Esophagus squamous epithelium (tissue), 5 donors: ENCODE measurements around the gene SNRPD2. TPM values are rescaled to one million over a fixed set of nuclear protein-coding genes. Genes with fewer than 3 reads are reported as not detected.

ENCODE experiments used
- DNase-seq: peaks from one replicate; lab custom pipeline; 2025; lab: John Stamatoyannopoulos, UW
- H3K27ac ChIP-seq, 4 donors: fragments of 200-600 bp; sonication (generic); one replicate each; pipeline ENCODE4 v1.5.1; 2016 to 2019; ENCODE audit warnings: mild to moderate bottlenecking in 1 of 4
- H3K27me3 ChIP-seq, 4 donors: fragments of 200-600 bp; sonication (generic); 1 replicate in 3 of 4; 2 replicates in 1 of 4; pipeline versions ENCODE4 v1.5.1 to v1.6.0; 2017 to 2021; ENCODE audit warnings: antibody characterized with exemption in 1 of 4
- H3K36me3 ChIP-seq, 3 donors: fragments of 200-600 bp; sonication (generic); one replicate each; pipeline ENCODE4 v1.5.1; 2016 to 2019
- H3K4me1 ChIP-seq, 3 donors: fragments of 200-600 bp; sonication (generic); one replicate each; pipeline ENCODE4 v1.5.1; 2017 to 2019
- H3K4me3 ChIP-seq, 4 donors: fragments of 200-600 bp; sonication (generic); 1 replicate in 3 of 4; 2 replicates in 1 of 4; pipeline ENCODE4 v1.5.1; 2016 to 2019; ENCODE audit warnings: mild to moderate bottlenecking in 2 of 4, moderate library complexity in 1 of 4
- H3K9me3 ChIP-seq, 3 donors: fragments of 200-600 bp; sonication (generic); one replicate each; pipeline ENCODE4 v1.5.1; 2016 to 2019
- CTCF ChIP-seq, 6 experiments: fragments of 450-650 bp in 4 of 6; fragments of 200-600 bp in 2 of 6; sonication (generic) in 2 of 6; IDR thresholded peaks; one replicate each; pipeline ENCODE4 v1.5.1; 2016 to 2019; ENCODE audit warnings: antibody characterized with exemption in 6 of 6, mild to moderate bottlenecking in 4 of 6, moderate library complexity in 4 of 6
- POLR2A ChIP-seq, 4 donors: fragments of 450-650 bp; IDR thresholded peaks; one replicate each; pipeline ENCODE4 v1.6.1; 2017; ENCODE audit warnings: antibody characterized with exemption in 4 of 4, mild to moderate bottlenecking in 4 of 4, moderate library complexity in 3 of 4
- WGBS, 2 donors: methylation state at CpG; one replicate each; pipeline ENCODE4 v1.1.5; 2018; 5-methylcytosine and 5-hydroxymethylcytosine counted together
- intact Hi-C: fragments of 100-400 bp; cut with DNase I; formaldehyde crosslinking; loops from one replicate; pipeline ENCODE4 v1.15.0; 2022
- small RNA-seq, 4 donors: library from RNA; depleted of rRNA; stranded (forward); fragments of <200 nt; gene quantifications; one replicate each; pipeline ENCODE3, GENCODE V24; 2016
- total RNA-seq, 4 donors: library from RNA; depleted of rRNA; stranded (reverse); fragments of >200 nt; gene quantifications; one replicate each; pipeline ENCODE4 v1.1.0, GENCODE V29; 2016
- donor health status: DM: yes; HTN: yes; CAD: no.

The SNRPD2 gene
- total RNA-seq, 4 donors from 2014 or later = 131 to 240 (median 186) TPM

- Histone ChIP-seq H3K4me3 (peak overlapping the region; percentile 16 to 63 (median 36)), H3K9me3 (no peaks in the 10 kb centered on the region), H3K4me1 (peaks cover 36 to 84% (median 52%) of the 10 kb centered on the region in 3 donors), H3K27me3 (peaks cover 0 to 32% (median 6%) of the 10 kb centered on the region in 4 donors), H3K27ac (peak overlapping the region; percentile 86 to 92 (median 90)), H3K36me3 (no peaks in the 10 kb centered on the region)
- DNase-seq = peak; percentile 27
- TF ChIP-seq CTCF (IDR thresholded peaks at IDR 0.05) = peak in 1 of 6 experiments; percentile 6
- no peak for TF ChIP-seq POLR2A (IDR thresholded peaks at IDR 0.05)
- intact Hi-C loops = loop anchor here (5.0 to 10.0 kb wide), 2 partner anchors 44 to 117 kb away; no protein-coding TSS in a partner anchor
- 1 to 12% methylated on average over 15 to 16 of the region's 40 CpGs for WGBS, 2 donors
These were observed 50.3 kb downstream of the SNRPD2 start for GRCh38 chr19:45641274-45642105.

- H3K27me3 ChIP-seq = peaks cover 0 to 27% (median 6%) of the 10 kb centered on the region in 4 donors
- WGBS, 2 donors = 57 to 58% methylated on average over 17 of the region's 17 CpGs
- H3K4me1 ChIP-seq = peaks cover 32 to 81% (median 48%) of the 10 kb centered on the region in 3 donors
- intact Hi-C loops = loop anchor here (5.0 to 10.0 kb wide), 2 partner anchors 44 to 116 kb away; no protein-coding TSS in a partner anchor
- DNase-seq = no peak
- H3K27ac ChIP-seq = peak overlapping the region; percentile 86 to 92 (median 90)
- no peaks in the 10 kb centered on the region for H3K9me3 ChIP-seq
- H3K36me3 ChIP-seq = no peaks in the 10 kb centered on the region
- TF ChIP-seq POLR2A (IDR thresholded peaks at IDR 0.05) = no peak
- no peak for TF ChIP-seq CTCF (IDR thresholded peaks at IDR 0.05)
- H3K4me3 ChIP-seq = peak overlapping the region in 1 of 4 donors; percentile 63
These were observed 50.9 kb downstream of the SNRPD2 start for GRCh38 chr19:45640849-45641273.

- H3K4me1 ChIP-seq = peaks cover 28 to 75% (median 42%) of the 10 kb centered on the region in 3 donors
- WGBS, 2 donors = 4 to 5% methylated on average over 8 to 23 of the region's 52 CpGs
These were observed 52.6 kb downstream of the SNRPD2 start, which contains the start of gene EML2 for GRCh38 chr19:45638930-45639729. Gene EML2, minus strand, starts transcription at chr19:45639397. Its CDS starts 21 bp downstream, at chr19:45639376.

GRCh38 chr19:45637890-45638667 is 53.7 kb downstream of the SNRPD2 start:
- no peak for DNase-seq
- 54 to 59% methylated on average over 12 to 19 of the region's 19 CpGs for WGBS, 2 donors
- peaks cover 23 to 67% (median 35%) of the 10 kb centered on the region in 3 donors for H3K4me1 ChIP-seq
- peak overlapping the region; percentile 62 to 91 (median 88) for H3K27ac ChIP-seq
- no peaks in the 10 kb centered on the region for H3K36me3 ChIP-seq
- TF ChIP-seq CTCF (IDR thresholded peaks at IDR 0.05) = no peak
- TF ChIP-seq POLR2A (IDR thresholded peaks at IDR 0.05) = peak in 1 of 4 donors; percentile 39
- no peaks in the 10 kb centered on the region for H3K9me3 ChIP-seq
- H3K4me3 ChIP-seq = peak overlapping the region; percentile 61 to 78 (median 74)
- intact Hi-C loops = no loop called here
- H3K27me3 ChIP-seq = no peaks in the 10 kb centered on the region

More at GRCh38 chr19:45638930-45639729, 52.6 kb downstream of the SNRPD2 start, which contains the start of gene EML2:
- DNase-seq = no peak
- Histone ChIP-seq H3K4me3 (peak within 1 kb of the TSS; percentile 61 to 78 (median 74)), H3K36me3 (no peaks in the 10 kb centered on the region), H3K27ac (peak within 1 kb of the TSS; percentile 62 to 91 (median 88)), H3K9me3 (no peaks in the 10 kb centered on the region), H3K27me3 (peaks cover 0 to 10% (median 0%) of the 10 kb centered on the region in 4 donors)
- intact Hi-C loops = no loop called here
- TF ChIP-seq POLR2A (IDR thresholded peaks at IDR 0.05) (peak in 1 of 4 donors; percentile 64), CTCF (IDR thresholded peaks at IDR 0.05) (peak in 2 of 6 experiments; percentile 2 to 7)

Small RNA genes within 50 kb of the gene (small RNA-seq; reads per million reads assigned to genes)
- gene MIR642A (0 to 1.3 (median 0.86) reads per million in 4 donors), gene RN7SL836P (0 to 0.45 (median 0.07) reads per million in 4 donors)

Other genes with a start within 250 kb of the SNRPD2 start
- gene FOSB, start 224.0 kb downstream of the SNRPD2 start, total RNA-seq = 1 to 10 TPM; 1.7 to 4.6 (median 2.5) TPM
- gene RTN2, start 194.9 kb downstream of the SNRPD2 start, total RNA-seq = 1 to 10 TPM; 1.9 to 7.2 (median 4.2) TPM
- gene PPM1N, start 193.5 kb downstream of the SNRPD2 start, total RNA-seq = 1 to 10 TPM; 1.8 to 6.7 (median 4.0) TPM
- 10 to 100 TPM; 39.2 to 82.9 (median 52.7) TPM for gene VASP, start 184.5 kb downstream of the SNRPD2 start, total RNA-seq
- gene OPA3, start 107.2 kb downstream of the SNRPD2 start, total RNA-seq = 10 to 100 TPM in 2 of 4 donors, 1 to 10 TPM in 2; 4.7 to 12.4 (median 10.1) TPM
- 1 to 10 TPM in 3 of 4 donors, under 1 TPM in 1; 0.76 to 1.4 (median 1.2) TPM for gene GPR4, start 89.7 kb downstream of the SNRPD2 start, total RNA-seq
- gene EML2, start 52.6 kb downstream of the SNRPD2 start, total RNA-seq = 100 to 1,000 TPM in 1 of 4 donors, 10 to 100 TPM in 3; 38.6 to 617 (median 58.3) TPM
- gene GIPR, start 23.7 kb downstream of the SNRPD2 start, total RNA-seq = 1 to 10 TPM in 1 of 4 donors, under 1 TPM in 3; 0.44 to 1.1 (median 0.63) TPM
- 1 to 10 TPM; 3.3 to 6.9 (median 5.5) TPM for gene QPCTL, start 713 bp upstream of the SNRPD2 start, total RNA-seq
- 10 to 100 TPM; 16.0 to 37.2 (median 25.9) TPM for gene FBXO46, start 38.9 kb upstream of the SNRPD2 start, total RNA-seq
- gene MEIOSIN, start 41.5 kb upstream of the SNRPD2 start, total RNA-seq = not detected
- 10 to 100 TPM in 2 of 4 donors, 1 to 10 TPM in 2; 5.8 to 13.5 (median 10.1) TPM for gene SIX5, start 77.3 kb upstream of the SNRPD2 start, total RNA-seq
- gene DMPK, start 90.5 kb upstream of the SNRPD2 start, total RNA-seq = 10 to 100 TPM; 15.8 to 36.6 (median 17.2) TPM
- gene DMWD, start 100.9 kb upstream of the SNRPD2 start, total RNA-seq = 10 to 100 TPM in 3 of 4 donors, 1 to 10 TPM in 1; 9.1 to 32.2 (median 23.5) TPM
- gene RSPH6A, start 123.4 kb upstream of the SNRPD2 start, total RNA-seq = under 1 TPM in 1 of 4 donors, not detected in 3; 0.19 TPM
- gene SYMPK, start 171.2 kb upstream of the SNRPD2 start, total RNA-seq = 10 to 100 TPM; 28.4 to 36.6 (median 31.6) TPM
- gene FOXA3, start 172.4 kb upstream of the SNRPD2 start, total RNA-seq = under 1 TPM in 1 of 4 donors, not detected in 3; 0.18 TPM
- 10 to 100 TPM; 14.6 to 22.4 (median 20.0) TPM for gene IRF2BP1, start 194.2 kb upstream of the SNRPD2 start, total RNA-seq
- 1 to 10 TPM; 2.3 to 5.7 (median 4.2) TPM for gene MYPOP, start 210.7 kb upstream of the SNRPD2 start, total RNA-seq
- not detected for gene NANOS2, start 222.8 kb upstream of the SNRPD2 start, total RNA-seq